ENCODE results near the gene PLCB2. TPM values are rescaled to one million over a fixed set of nuclear protein-coding genes. Genes with fewer than 3 reads are reported as not detected.
A peak's percentile ranks its signal among the peaks of the same experiment; 100 is the strongest.

The PLCB2 gene
- total and polyA plus RNA-seq, 12 donors, result 2.5 to 100 (median 24.3) TPM

GRCh38 chr15:40245666-40246450, 61.9 kb downstream of the PLCB2 start:
- Histone ChIP-seq H3K4me3 (no peak overlapping the region), H3K9me3 (replicated peaks in 1 of 3) (no peaks in the 10 kb centered on the region), H3K27ac (no peak overlapping the region), H3K27me3 (no peaks in the 10 kb centered on the region), H3K36me3 (replicated peaks in 1 of 2) (no peaks in the 10 kb centered on the region), H3K4me1 (replicated peaks in 1 of 2) (no peaks in the 10 kb centered on the region)
- 90 to 96% (median 92%) methylated on average over 6 to 9 of the region's 9 CpGs for WGBS, 4 donors
- DNase-seq, result peak in 2 of 7 donors; percentile 10 to 36
- TF ChIP-seq, protein P1, sequence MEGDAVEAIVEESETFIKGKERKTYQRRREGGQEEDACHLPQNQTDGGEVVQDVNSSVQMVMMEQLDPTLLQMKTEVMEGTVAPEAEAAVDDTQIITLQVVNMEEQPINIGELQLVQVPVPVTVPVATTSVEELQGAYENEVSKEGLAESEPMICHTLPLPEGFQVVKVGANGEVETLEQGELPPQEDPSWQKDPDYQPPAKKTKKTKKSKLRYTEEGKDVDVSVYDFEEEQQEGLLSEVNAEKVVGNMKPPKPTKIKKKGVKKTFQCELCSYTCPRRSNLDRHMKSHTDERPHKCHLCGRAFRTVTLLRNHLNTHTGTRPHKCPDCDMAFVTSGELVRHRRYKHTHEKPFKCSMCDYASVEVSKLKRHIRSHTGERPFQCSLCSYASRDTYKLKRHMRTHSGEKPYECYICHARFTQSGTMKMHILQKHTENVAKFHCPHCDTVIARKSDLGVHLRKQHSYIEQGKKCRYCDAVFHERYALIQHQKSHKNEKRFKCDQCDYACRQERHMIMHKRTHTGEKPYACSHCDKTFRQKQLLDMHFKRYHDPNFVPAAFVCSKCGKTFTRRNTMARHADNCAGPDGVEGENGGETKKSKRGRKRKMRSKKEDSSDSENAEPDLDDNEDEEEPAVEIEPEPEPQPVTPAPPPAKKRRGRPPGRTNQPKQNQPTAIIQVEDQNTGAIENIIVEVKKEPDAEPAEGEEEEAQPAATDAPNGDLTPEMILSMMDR (IDR thresholded peaks at IDR 0.05), result no peak
- no peak for TF ChIP-seq POLR2A (IDR thresholded peaks at IDR 0.05)
- intact Hi-C loops (cut with DNase I), result no loop called here

GRCh38 chr15:40244961-40245523, 62.7 kb downstream of the PLCB2 start:
- Histone ChIP-seq H3K9me3 (replicated peaks in 1 of 3) (no peaks in the 10 kb centered on the region), H3K4me3 (no peak overlapping the region), H3K27ac (no peak overlapping the region), H3K27me3 (no peaks in the 10 kb centered on the region), H3K36me3 (replicated peaks in 1 of 2) (no peaks in the 10 kb centered on the region), H3K4me1 (replicated peaks in 1 of 2) (no peaks in the 10 kb centered on the region)
- intact Hi-C loops (cut with DNase I), result no loop called here
- TF ChIP-seq, protein P1 (IDR thresholded peaks at IDR 0.05), result no peak
- TF ChIP-seq POLR2A (IDR thresholded peaks at IDR 0.05), result no peak
- WGBS, 4 donors, result 65 to 87% (median 85%) methylated on average over 4 to 5 of the region's 5 CpGs
- peak in 2 of 7 donors; percentile 7 to 35 for DNase-seq

GRCh38 chr15:40243126-40243810, 64.5 kb downstream of the PLCB2 start:
- intact Hi-C loops (cut with DNase I), result no loop called here
- 84 to 89% (median 86%) methylated on average over 9 of the region's 9 CpGs for WGBS, 4 donors
- H3K9me3 ChIP-seq (replicated peaks in 1 of 3), result no peaks in the 10 kb centered on the region

DNA sequence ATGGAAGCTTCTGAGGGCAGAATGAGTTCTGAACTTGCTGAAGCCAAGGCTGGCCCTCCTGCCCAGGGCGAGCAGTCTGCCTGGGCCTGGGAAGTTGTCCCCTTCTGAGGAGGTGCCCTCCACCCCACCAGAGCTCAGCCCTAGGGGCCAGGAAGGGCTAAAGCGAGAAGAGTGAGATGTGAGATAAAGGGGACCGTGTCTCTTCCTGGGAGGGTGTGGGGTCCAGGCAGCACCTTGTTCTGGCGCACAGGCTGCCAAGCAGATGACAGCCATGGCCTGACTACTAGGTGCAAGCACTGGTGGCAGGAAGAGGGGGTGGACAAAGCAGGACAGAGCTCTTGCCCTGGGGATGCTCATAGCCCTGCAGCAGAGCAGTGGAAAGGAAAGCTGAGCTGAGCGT, 65.1 kb downstream of the PLCB2 start:
- H3K27me3 ChIP-seq, result no peaks in the 10 kb centered on the region
- no peak overlapping the region for H3K4me3 ChIP-seq
- 93 to 96% (median 96%) methylated on average over 4 to 5 of the region's 5 CpGs for WGBS, 4 donors
- intact Hi-C loops (cut with DNase I), result no loop called here
- no peak overlapping the region for H3K27ac ChIP-seq
- no peaks in the 10 kb centered on the region for H3K36me3 ChIP-seq (replicated peaks in 1 of 2)
- peak in 1 of 7 donors; percentile 38 for DNase-seq
- H3K9me3 ChIP-seq (replicated peaks in 1 of 3), result no peaks in the 10 kb centered on the region
- peaks cover 0 to 8% of the 10 kb centered on the region in 2 donors for H3K4me1 ChIP-seq (replicated peaks in 1 of 2)
- TF ChIP-seq POLR2A (IDR thresholded peaks at IDR 0.05), result no peak
- TF ChIP-seq, protein P1 (IDR thresholded peaks at IDR 0.05), result no peak

More at GRCh38 chr15:40243126-40243810, 64.5 kb downstream of the PLCB2 start:
- TF ChIP-seq POLR2A (IDR thresholded peaks at IDR 0.05), result no peak
- TF ChIP-seq, protein P1 (IDR thresholded peaks at IDR 0.05), result no peak
- Histone ChIP-seq H3K4me3 (no peak overlapping the region), H3K27me3 (no peaks in the 10 kb centered on the region), H3K36me3 (replicated peaks in 1 of 2) (no peaks in the 10 kb centered on the region), H3K4me1 (replicated peaks in 1 of 2) (peaks cover 0 to 8% of the 10 kb centered on the region in 2 donors), H3K27ac (no peak overlapping the region)
- DNase-seq, result peak in 1 of 7 donors; percentile 27
